Sigmoid colon (tissue), 4 donors: ENCODE results near the gene FRMPD4.

Experiments used
- CTCF ChIP-seq, 4 experiments: fragments of 450-650 bp in 3 of 4; fragments of 200-600 bp in 1 of 4; IDR thresholded peaks; one replicate each; pipeline ENCODE4 v1.5.1; 2016 to 2019; ENCODE audit warnings: antibody characterized with exemption in 4 of 4, mild to moderate bottlenecking in 3 of 4, moderate library complexity in 2 of 4
- EP300 ChIP-seq, 4 donors: sonication (generic); formaldehyde crosslinking; IDR thresholded peaks; one replicate each; pipeline ENCODE4 v1.6.1; 2017; ENCODE audit warnings: antibody characterized with exemption in 4 of 4
- POLR2A ChIP-seq, 2 donors: fragments of 450-650 bp; IDR thresholded peaks; one replicate each; pipeline ENCODE4 v1.6.1; 2016; ENCODE audit warnings: antibody characterized with exemption in 2 of 2, mild to moderate bottlenecking in 2 of 2, moderate library complexity in 2 of 2
- POLR2AphosphoS5 ChIP-seq, 4 donors: sonication (generic); formaldehyde crosslinking; IDR thresholded peaks; one replicate each; pipeline ENCODE4 v1.6.1; 2017; ENCODE audit warnings: antibody characterized with exemption in 4 of 4

- no peak for TF ChIP-seq POLR2AphosphoS5 (IDR thresholded peaks at IDR 0.05)
- TF ChIP-seq POLR2A (IDR thresholded peaks at IDR 0.05): no peak
- TF ChIP-seq CTCF (IDR thresholded peaks at IDR 0.05): no peak
- no peak for TF ChIP-seq EP300 (IDR thresholded peaks at IDR 0.05)
These were observed 358.1 kb downstream of the FRMPD4 start for GRCh38 chrX:12496343-12496742.
